MM.1S (cell line): ENCODE results near the gene MARF1.

Experiments
- EZH2 ChIP-seq: fragments of 300-600 bp; sonication (generic); optimal IDR thresholded peaks from 2 replicates; pipeline ENCODE3; 2017; ENCODE audit warnings: low read depth, mild to moderate bottlenecking, antibody characterized with exemption, low read length, mixed read lengths
- TF ChIP-seq, protein P1 (sequence below): fragments of 300-600 bp; sonication (generic); IDR thresholded peaks from 2 replicates; pipeline ENCODE4 v1.5.1; 2016; ENCODE audit warnings: antibody characterized with exemption, low read length, mixed read lengths

DNA sequence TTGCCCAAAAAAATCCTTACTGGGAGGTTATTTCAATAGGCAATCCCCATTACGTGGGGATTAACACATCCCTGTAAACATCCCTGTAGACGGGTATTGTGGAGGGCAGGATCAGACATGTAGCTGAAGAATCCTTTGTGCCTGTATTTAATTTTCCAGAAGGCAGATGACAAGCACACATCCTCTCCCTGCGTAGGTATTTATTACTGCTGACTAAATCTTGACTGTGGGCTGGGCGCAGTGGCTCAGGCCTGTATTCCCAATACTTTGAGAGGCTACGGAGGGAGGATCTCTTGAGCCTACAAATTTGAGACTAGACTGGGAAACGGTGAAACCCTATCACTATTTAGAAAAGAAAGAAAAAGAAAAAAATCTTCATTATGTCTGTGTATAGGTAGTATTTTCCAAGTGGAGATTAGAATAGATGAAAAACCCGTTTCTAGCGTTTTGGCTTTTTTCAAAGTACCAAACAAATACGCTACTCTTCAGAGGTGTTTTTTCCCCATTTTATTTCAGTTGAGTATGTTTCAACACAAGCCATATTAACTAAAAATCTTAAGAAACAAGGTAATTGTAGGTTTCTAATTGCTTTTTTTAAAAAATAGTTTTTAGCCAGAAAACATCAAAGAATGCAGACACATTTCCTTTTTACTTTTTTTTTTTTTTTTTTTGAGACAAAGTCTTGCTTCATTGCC is 1.5 kb upstream of the MARF1 start:
- TF ChIP-seq, protein P1, sequence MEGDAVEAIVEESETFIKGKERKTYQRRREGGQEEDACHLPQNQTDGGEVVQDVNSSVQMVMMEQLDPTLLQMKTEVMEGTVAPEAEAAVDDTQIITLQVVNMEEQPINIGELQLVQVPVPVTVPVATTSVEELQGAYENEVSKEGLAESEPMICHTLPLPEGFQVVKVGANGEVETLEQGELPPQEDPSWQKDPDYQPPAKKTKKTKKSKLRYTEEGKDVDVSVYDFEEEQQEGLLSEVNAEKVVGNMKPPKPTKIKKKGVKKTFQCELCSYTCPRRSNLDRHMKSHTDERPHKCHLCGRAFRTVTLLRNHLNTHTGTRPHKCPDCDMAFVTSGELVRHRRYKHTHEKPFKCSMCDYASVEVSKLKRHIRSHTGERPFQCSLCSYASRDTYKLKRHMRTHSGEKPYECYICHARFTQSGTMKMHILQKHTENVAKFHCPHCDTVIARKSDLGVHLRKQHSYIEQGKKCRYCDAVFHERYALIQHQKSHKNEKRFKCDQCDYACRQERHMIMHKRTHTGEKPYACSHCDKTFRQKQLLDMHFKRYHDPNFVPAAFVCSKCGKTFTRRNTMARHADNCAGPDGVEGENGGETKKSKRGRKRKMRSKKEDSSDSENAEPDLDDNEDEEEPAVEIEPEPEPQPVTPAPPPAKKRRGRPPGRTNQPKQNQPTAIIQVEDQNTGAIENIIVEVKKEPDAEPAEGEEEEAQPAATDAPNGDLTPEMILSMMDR = no peak
- no peak for TF ChIP-seq EZH2
